Erythroblast (primary cell): ENCODE results near the gene SEMA7A.
"Not testable (repeated sequence)": the region's sequence is repeated elsewhere in the genome, so short reads cannot be mapped to it uniquely, and the experiment has no call there.

Experiments used
- DNase-seq, 2 experiments: peaks; one replicate each; lab custom pipeline; 2025; lab: John Stamatoyannopoulos, UW
- GATA1 ChIP-seq: IDR thresholded peaks from 2 replicates; pipeline ENCODE4 v1.6.1; 2011; ENCODE audit warnings: low read depth, mild to moderate bottlenecking, control low read depth, low read length, moderate library complexity
- POLR2A ChIP-seq: IDR thresholded peaks from 2 replicates; pipeline ENCODE4 v1.6.1; 2011; ENCODE audit warnings: mild to moderate bottlenecking, low read length

Gene SEMA7A

DNA sequence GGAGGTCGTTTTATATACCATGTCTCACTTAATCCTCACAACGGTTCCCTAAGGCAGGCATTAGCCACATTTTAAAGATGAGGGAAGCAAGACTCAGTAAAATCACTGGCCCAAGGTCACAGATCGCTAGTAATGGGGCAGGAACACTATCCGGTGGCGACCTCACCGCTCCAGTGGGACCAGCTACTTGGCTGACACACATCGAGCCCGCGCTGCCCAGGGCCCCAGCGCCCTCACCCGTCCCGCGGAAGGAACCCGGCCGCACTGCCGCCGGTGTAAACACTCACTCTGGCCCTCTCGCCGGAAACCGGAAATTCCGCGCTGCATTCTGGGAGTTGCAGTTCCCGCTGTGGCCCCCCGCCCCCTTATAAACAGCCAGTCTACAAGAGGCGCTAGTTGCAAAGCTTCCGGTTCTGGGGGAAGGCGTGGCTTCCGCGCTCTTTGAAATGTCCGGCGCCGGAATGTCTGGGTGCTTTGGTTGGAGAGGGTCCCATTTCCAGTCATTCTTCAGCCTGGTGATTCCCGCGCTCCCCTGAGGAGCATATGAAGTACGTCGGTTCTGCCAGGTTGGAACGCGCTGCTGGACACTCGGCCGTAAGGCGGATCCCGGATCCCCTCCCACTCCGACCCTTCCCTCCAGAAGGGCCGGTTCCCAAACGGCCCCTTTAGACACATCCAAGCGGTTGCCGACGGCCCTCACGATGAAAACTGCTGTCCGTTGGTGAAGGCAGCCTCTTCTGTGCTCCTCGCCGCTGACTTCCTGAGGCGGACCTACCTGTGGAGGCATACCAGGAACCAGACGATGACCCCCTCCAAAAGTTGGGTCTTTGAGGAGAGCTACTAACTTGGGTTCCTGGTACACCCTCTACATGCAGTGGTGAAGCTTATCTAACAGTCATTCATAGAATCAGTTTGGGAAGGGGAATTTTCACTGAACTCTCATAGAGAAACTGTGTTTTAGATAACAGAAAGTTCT lies 27.4 kb upstream of the SEMA7A start, which contains the start of gene UBL7:
Gene UBL7 (minus strand): TSS at position 290 of the 976 bp plus-strand sequence. CDS start 2,293 bp downstream, outside the sequence.
- peak; percentile 97 for DNase-seq
- TF ChIP-seq GATA1 (no peak), POLR2A (peak; percentile 93)

DNA sequence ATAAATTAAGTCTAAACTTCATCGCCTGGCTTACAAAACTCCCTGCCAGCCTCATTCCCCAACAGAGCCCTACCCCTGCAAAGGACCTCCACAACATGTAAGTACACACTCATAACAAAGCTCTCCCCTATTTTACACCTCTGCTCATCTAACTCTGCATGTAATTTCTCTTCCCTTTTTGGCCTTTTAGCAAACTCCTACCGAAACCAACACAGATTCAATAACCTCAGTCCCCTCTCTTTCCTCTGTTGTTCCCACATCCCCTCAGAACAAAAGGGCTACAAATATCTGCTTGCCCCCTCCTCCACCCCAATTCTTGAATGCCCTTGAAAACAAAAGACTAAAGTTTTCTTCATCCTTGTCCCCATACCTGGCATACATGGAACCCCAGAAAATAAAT lies 26.5 kb upstream of the SEMA7A start:
- TF ChIP-seq GATA1 (no peak), POLR2A (no peak)
- no peak for DNase-seq

- not testable (repeated sequence) for DNase-seq
Observed at GRCh38 chr15:74459798-74460197, 26.0 kb upstream of the SEMA7A start.

- no peak for DNase-seq
- TF ChIP-seq POLR2A = no peak
Observed at GRCh38 chr15:74458473-74458872, 24.7 kb upstream of the SEMA7A start.

- DNase-seq = not testable (repeated sequence)
Observed at GRCh38 chr15:74457036-74457435, 23.3 kb upstream of the SEMA7A start.

DNA sequence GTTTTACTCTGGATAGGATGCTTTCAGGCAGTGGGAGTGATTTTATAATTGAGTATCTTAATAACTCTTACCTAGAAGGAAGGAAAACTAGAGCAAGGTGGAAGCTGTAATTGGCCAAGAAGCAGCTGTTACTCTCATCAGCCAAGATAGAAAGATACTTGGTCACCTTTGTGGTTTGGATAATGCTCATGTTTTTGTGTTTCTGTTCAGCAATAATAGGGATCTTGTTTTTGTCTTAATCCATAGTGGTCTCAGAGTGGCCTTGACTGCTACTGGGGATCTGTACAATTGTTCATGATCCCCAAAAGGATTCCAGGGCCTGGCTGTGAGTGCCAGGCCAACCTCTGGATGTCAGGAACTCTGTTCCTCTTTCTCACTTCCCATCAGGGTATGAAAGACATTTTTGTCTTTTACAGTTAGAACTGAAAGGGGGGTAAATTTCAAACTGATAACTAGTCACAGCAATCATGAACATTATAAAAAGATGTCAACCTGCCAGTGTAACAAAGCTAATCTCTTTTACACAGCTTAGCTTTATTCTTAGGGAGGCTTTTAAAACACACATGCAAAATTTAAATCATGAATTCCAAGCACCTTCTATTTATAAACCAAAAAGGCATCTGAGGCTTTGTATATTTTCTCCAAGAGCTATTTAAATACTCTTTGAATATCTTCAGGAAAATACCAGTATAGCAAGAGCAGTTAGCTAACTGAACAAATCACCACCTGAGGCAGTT lies 21.2 kb upstream of the SEMA7A start:
- TF ChIP-seq GATA1 = no peak
- TF ChIP-seq POLR2A = no peak
- DNase-seq = no peak

- no peak for DNase-seq
- TF ChIP-seq GATA1 (no peak), POLR2A (no peak)
Observed at GRCh38 chr15:74453925-74454763, 20.4 kb upstream of the SEMA7A start.

GRCh38 chr15:74451861-74452835 lies 18.4 kb upstream of the SEMA7A start:
- DNase-seq = no peak
- TF ChIP-seq POLR2A = no peak
- no peak for TF ChIP-seq GATA1

DNA sequence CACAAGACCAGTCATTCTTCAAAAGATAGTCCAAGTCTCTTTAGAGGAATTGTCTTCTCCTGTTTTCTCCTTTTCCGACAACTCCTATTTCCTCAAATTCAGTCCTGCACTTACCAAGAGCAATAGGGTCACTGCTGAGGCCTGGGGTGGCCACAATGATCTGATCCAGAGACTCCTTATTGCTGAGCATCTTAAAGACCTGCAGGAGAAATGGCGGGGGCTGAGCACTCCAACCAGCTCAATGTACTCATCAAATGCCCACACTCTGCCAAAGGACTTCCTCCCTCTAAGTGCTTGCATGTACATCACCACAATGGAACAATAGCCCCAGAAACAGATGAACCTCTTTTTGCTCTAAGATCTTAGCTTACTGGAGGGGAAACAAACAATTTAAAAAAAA lies 17.6 kb upstream of the SEMA7A start:
- DNase-seq = no peak
- TF ChIP-seq POLR2A (no peak), GATA1 (no peak)

DNA sequence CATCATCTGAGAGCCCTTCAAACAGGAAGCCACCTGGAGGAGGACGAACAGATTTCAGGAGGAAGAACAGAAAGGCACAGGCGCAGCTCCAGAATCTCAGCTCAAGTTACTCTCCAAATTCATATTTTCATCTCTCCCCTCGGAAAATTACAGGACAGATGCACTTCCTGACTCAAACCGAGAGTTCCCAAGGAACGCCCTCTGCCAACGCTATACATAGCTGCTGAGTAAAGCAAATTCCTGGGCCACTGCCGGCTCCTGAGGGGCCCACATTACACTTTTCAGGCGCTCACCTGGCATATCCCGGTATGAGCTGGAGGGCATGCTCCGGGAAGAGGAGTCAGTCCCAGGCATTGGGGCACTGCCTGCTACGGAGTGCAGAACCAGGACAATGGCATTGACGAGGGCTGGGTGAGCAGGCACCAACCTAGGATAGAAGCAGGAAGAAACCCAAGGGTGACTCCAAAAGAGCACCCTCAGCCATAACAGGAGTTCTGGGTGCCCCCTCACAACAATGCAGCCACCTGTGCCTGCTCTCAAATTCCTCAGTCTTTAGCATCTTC lies 16.0 kb upstream of the SEMA7A start:
- DNase-seq = no peak
- TF ChIP-seq GATA1 (no peak), POLR2A (no peak)

- no peak for TF ChIP-seq GATA1
- TF ChIP-seq POLR2A = no peak
- no peak for DNase-seq
Observed at GRCh38 chr15:74449095-74449494, 15.3 kb upstream of the SEMA7A start.
